ENCODE measurements around the gene WSCD1.

- no peak for TF ChIP-seq POLR2AphosphoS5 (IDR thresholded peaks at IDR 0.05; ENCODE audit: low read depth, low read length)
- TF ChIP-seq TAF1 (IDR thresholded peaks at IDR 0.05; ENCODE audit: borderline replicate concordance, insufficient read depth, low read length): no peak
Measured at GRCh38 chr17:6086603-6087400, 16.6 kb downstream of the WSCD1 start.
